ENCODE results near the gene C15orf61. TPM values are rescaled to one million over a fixed set of nuclear protein-coding genes. Genes with fewer than 3 reads are reported as not detected.

Gene C15orf61
- polyA plus RNA-seq, 1 donor: 4.9 TPM

- H3K4me3 ChIP-seq (ENCODE audit: low read length): no peak overlapping the region
- WGBS (ENCODE audit: insufficient coverage, low lambda C conversion rate): no CpG with 5 or more reads among the region's 1 CpG
- no peak for DNase-seq
- no peaks in the 10 kb centered on the region for H3K27me3 ChIP-seq (ENCODE audit: control insufficient read depth, insufficient read depth, low read length)
- no peaks in the 10 kb centered on the region for H3K9me3 ChIP-seq (ENCODE audit: control insufficient read depth, low read depth, low read length)
- H3K36me3 ChIP-seq (ENCODE audit: control insufficient read depth, insufficient read depth, low read length): no peaks in the 10 kb centered on the region
- H3K4me1 ChIP-seq (ENCODE audit: control insufficient read depth, insufficient read depth, low read length): no peaks in the 10 kb centered on the region
- H3K27ac ChIP-seq (ENCODE audit: low read length): no peak overlapping the region
Measured at GRCh38 chr15:67534360-67534759, 13.4 kb downstream of the C15orf61 start.

GRCh38 chr15:67537771-67538170 lies 16.8 kb downstream of the C15orf61 start:
- DNase-seq: no peak
- H3K36me3 ChIP-seq (ENCODE audit: control insufficient read depth, insufficient read depth, low read length): no peaks in the 10 kb centered on the region
- H3K27ac ChIP-seq (ENCODE audit: low read length): no peak overlapping the region
- H3K9me3 ChIP-seq (ENCODE audit: control insufficient read depth, low read depth, low read length): no peaks in the 10 kb centered on the region
- no peaks in the 10 kb centered on the region for H3K27me3 ChIP-seq (ENCODE audit: control insufficient read depth, insufficient read depth, low read length)
- no CpG with 5 or more reads among the region's 1 CpG for WGBS (ENCODE audit: insufficient coverage, low lambda C conversion rate)
- H3K4me1 ChIP-seq (ENCODE audit: control insufficient read depth, insufficient read depth, low read length): no peaks in the 10 kb centered on the region
- no peak overlapping the region for H3K4me3 ChIP-seq (ENCODE audit: low read length)

- 0% methylated on average over 2 of the region's 91 CpGs for WGBS (ENCODE audit: insufficient coverage, low lambda C conversion rate)
- Histone ChIP-seq H3K27ac (ENCODE audit: low read length) (peak within 1 kb of the TSS; percentile 91), H3K9me3 (ENCODE audit: control insufficient read depth, low read depth, low read length) (no peaks in the 10 kb centered on the region), H3K4me3 (ENCODE audit: low read length) (peak within 1 kb of the TSS; percentile 93), H3K4me1 (ENCODE audit: control insufficient read depth, insufficient read depth, low read length) (peaks cover 12% of the 10 kb centered on the region), H3K36me3 (ENCODE audit: control insufficient read depth, insufficient read depth, low read length) (peaks cover 5% of the 10 kb centered on the region), H3K27me3 (ENCODE audit: control insufficient read depth, insufficient read depth, low read length) (no peaks in the 10 kb centered on the region)
- peak; percentile 67 to 88 for DNase-seq
Measured at GRCh38 chr15:67542420-67543347, 21.8 kb downstream of the C15orf61 start, which contains the start of gene MAP2K5. TSS of gene MAP2K5 (plus strand) at chr15:67542703. CDS start at chr15:67543336, 633 bp downstream.

DNA sequence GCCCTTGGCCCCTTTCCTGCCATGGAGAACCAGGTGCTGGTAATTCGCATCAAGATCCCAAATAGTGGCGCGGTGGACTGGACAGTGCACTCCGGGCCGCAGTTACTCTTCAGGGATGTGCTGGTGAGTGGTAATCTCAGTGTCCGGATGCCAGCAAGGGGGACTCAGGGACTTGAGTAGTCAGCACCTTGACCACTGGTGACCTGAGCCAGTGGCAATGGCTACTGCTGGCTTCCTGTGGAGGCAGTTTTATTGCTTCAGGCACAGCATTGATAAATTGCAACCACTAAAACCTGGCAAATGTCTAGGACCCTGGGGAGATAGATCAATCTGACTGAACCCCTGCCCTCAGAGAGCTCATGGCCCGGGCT lies 22.4 kb downstream of the C15orf61 start:
- peaks cover 5% of the 10 kb centered on the region for H3K36me3 ChIP-seq (ENCODE audit: control insufficient read depth, insufficient read depth, low read length)
- peak in 1 of 2 donors; percentile 3 for DNase-seq
- WGBS (ENCODE audit: insufficient coverage, low lambda C conversion rate): no CpG with 5 or more reads among the region's 7 CpGs
- no peaks in the 10 kb centered on the region for H3K9me3 ChIP-seq (ENCODE audit: control insufficient read depth, low read depth, low read length)
- H3K27me3 ChIP-seq (ENCODE audit: control insufficient read depth, insufficient read depth, low read length): no peaks in the 10 kb centered on the region
- peaks cover 12% of the 10 kb centered on the region for H3K4me1 ChIP-seq (ENCODE audit: control insufficient read depth, insufficient read depth, low read length)
- peak overlapping the region; percentile 91 for H3K27ac ChIP-seq (ENCODE audit: low read length)
- peak overlapping the region; percentile 93 for H3K4me3 ChIP-seq (ENCODE audit: low read length)

GRCh38 chr15:67544475-67544874 lies 23.5 kb downstream of the C15orf61 start:
- H3K27ac ChIP-seq (ENCODE audit: low read length): no peak overlapping the region
- no peak for DNase-seq
- WGBS (ENCODE audit: insufficient coverage, low lambda C conversion rate): 100% methylated on average over 1 of the region's 3 CpGs
- no peak overlapping the region for H3K4me3 ChIP-seq (ENCODE audit: low read length)
- H3K4me1 ChIP-seq (ENCODE audit: control insufficient read depth, insufficient read depth, low read length): peaks cover 12% of the 10 kb centered on the region
- no peaks in the 10 kb centered on the region for H3K9me3 ChIP-seq (ENCODE audit: control insufficient read depth, low read depth, low read length)
- H3K36me3 ChIP-seq (ENCODE audit: control insufficient read depth, insufficient read depth, low read length): peaks cover 5% of the 10 kb centered on the region
- no peaks in the 10 kb centered on the region for H3K27me3 ChIP-seq (ENCODE audit: control insufficient read depth, insufficient read depth, low read length)

DNA sequence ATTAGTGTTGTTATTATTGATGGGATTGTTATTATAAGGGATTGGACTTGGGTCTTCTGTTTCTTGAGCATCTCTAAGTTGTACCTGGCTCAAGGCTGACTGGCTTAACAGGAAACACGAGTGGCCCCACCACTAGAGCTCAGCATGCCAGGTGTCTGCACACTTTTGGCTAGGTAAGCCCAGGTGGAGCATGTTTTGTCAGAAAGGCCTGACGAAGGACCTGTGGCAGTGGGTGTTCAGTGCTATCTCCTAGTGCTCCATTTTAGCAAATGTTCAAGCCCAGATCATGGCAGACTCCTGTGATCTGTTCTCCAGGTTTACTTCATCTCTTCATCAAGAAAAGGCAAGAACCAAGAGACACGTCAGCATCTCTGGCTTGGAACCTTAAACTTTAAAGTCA lies 24.9 kb downstream of the C15orf61 start:
- Histone ChIP-seq H3K9me3 (ENCODE audit: control insufficient read depth, low read depth, low read length) (no peaks in the 10 kb centered on the region), H3K27ac (ENCODE audit: low read length) (no peak overlapping the region), H3K4me1 (ENCODE audit: control insufficient read depth, insufficient read depth, low read length) (peaks cover 12% of the 10 kb centered on the region), H3K4me3 (ENCODE audit: low read length) (no peak overlapping the region), H3K27me3 (ENCODE audit: control insufficient read depth, insufficient read depth, low read length) (no peaks in the 10 kb centered on the region), H3K36me3 (ENCODE audit: control insufficient read depth, insufficient read depth, low read length) (peaks cover 7% of the 10 kb centered on the region)
- WGBS (ENCODE audit: insufficient coverage, low lambda C conversion rate): no CpG with 5 or more reads among the region's 3 CpGs
- no peak for DNase-seq

DNA sequence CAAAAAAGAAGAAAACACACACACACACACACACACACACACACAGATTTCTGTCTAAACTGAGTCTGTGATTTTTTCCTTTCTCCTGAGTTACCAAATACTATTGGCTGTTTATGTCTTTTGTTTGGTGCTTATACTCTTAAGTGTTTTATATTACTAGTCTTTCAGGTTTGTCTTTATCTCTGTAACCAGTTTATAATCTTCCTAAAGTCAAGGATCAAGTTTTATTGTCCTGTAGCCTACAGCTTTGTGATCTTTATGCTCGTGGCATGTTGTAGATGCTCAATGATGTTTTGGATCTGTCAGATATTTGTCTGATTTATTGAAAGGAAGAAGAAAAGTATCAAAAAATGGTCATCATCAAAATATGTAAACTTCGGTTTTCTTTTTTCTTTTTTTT lies 26.1 kb downstream of the C15orf61 start:
- no peak for DNase-seq
- H3K36me3 ChIP-seq (ENCODE audit: control insufficient read depth, insufficient read depth, low read length): peaks cover 12% of the 10 kb centered on the region
- no peaks in the 10 kb centered on the region for H3K9me3 ChIP-seq (ENCODE audit: control insufficient read depth, low read depth, low read length)
- no peak overlapping the region for H3K27ac ChIP-seq (ENCODE audit: low read length)
- 40% methylated on average over 1 of the region's 2 CpGs for WGBS (ENCODE audit: insufficient coverage, low lambda C conversion rate)
- peaks cover 12% of the 10 kb centered on the region for H3K4me1 ChIP-seq (ENCODE audit: control insufficient read depth, insufficient read depth, low read length)
- H3K4me3 ChIP-seq (ENCODE audit: low read length): no peak overlapping the region
- H3K27me3 ChIP-seq (ENCODE audit: control insufficient read depth, insufficient read depth, low read length): no peaks in the 10 kb centered on the region

DNA sequence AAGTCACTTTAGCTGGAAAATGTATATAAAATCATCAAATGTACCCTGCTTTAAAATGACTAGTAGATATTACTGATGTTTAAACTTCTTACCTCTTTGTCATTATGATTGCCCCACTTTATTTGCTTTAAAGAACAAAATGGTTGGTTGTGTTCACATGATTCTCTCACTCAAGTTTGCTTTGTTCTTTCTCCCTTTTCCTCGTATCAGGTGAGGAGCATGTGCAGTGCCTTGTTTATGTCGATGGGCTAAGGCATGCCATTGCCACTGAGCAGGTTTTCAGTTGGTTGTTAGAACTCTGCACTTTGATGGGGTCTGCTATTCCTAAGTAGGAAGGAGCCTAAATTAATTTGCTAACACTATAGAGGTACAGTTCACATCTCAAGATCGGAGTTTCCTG lies 26.9 kb downstream of the C15orf61 start:
- no peak for DNase-seq
- Histone ChIP-seq H3K27ac (ENCODE audit: low read length) (no peak overlapping the region), H3K9me3 (ENCODE audit: control insufficient read depth, low read depth, low read length) (no peaks in the 10 kb centered on the region), H3K36me3 (ENCODE audit: control insufficient read depth, insufficient read depth, low read length) (peaks cover 12% of the 10 kb centered on the region), H3K27me3 (ENCODE audit: control insufficient read depth, insufficient read depth, low read length) (no peaks in the 10 kb centered on the region), H3K4me1 (ENCODE audit: control insufficient read depth, insufficient read depth, low read length) (peaks cover 12% of the 10 kb centered on the region), H3K4me3 (ENCODE audit: low read length) (no peak overlapping the region)
- WGBS (ENCODE audit: insufficient coverage, low lambda C conversion rate): no CpG with 5 or more reads among the region's 3 CpGs

DNA sequence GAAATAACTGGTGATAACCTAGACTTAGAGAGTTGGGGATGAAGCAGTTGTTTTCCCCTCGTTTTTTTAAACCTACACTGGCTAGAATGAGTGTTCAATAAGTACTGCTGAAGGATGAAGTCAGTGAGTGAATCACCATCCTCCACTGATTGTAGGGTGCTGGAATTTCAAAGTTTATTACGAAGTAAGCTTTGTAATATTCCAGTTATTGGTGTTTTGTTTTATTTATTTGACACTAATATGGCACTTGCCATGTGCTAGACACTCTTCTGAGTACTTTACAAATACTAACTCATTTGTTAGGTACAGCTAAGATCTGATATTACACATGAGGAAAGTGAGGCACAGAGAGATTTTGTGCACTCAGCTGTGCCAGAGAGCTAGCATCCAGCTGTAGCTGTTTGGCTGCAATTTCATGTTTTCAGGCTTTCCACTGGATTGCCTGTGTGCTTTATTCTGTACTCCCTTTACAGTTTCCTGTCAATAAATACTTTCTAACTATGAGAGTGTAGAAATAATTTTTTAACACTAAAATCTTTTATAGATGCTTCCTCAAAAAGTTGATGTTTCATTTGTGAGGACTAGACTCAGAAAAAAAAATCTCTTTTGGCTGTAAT lies 27.4 kb downstream of the C15orf61 start:
- Histone ChIP-seq H3K27me3 (ENCODE audit: control insufficient read depth, insufficient read depth, low read length) (no peaks in the 10 kb centered on the region), H3K27ac (ENCODE audit: low read length) (no peak overlapping the region), H3K4me1 (ENCODE audit: control insufficient read depth, insufficient read depth, low read length) (peaks cover 9% of the 10 kb centered on the region), H3K4me3 (ENCODE audit: low read length) (no peak overlapping the region), H3K36me3 (ENCODE audit: control insufficient read depth, insufficient read depth, low read length) (peaks cover 12% of the 10 kb centered on the region), H3K9me3 (ENCODE audit: control insufficient read depth, low read depth, low read length) (no peaks in the 10 kb centered on the region)
- WGBS (ENCODE audit: insufficient coverage, low lambda C conversion rate): no CpG with 5 or more reads among the region's 2 CpGs
- no peak for DNase-seq

GRCh38 chr15:67548862-67549651 lies 28.1 kb downstream of the C15orf61 start:
- Histone ChIP-seq H3K4me1 (ENCODE audit: control insufficient read depth, insufficient read depth, low read length) (peaks cover 4% of the 10 kb centered on the region), H3K27ac (ENCODE audit: low read length) (no peak overlapping the region), H3K9me3 (ENCODE audit: control insufficient read depth, low read depth, low read length) (no peaks in the 10 kb centered on the region), H3K27me3 (ENCODE audit: control insufficient read depth, insufficient read depth, low read length) (no peaks in the 10 kb centered on the region), H3K36me3 (ENCODE audit: control insufficient read depth, insufficient read depth, low read length) (peaks cover 12% of the 10 kb centered on the region), H3K4me3 (ENCODE audit: low read length) (no peak overlapping the region)
- WGBS (ENCODE audit: insufficient coverage, low lambda C conversion rate): 100% methylated on average over 1 of the region's 8 CpGs
- no peak for DNase-seq

Data from large intestine (tissue), 3 donors.